Measurements from ENCODE around the gene GLDN. TPM values are rescaled to one million over a fixed set of nuclear protein-coding genes. Genes with fewer than 3 reads are reported as not detected.

GLDN gene
- polyA plus RNA-seq, 1 donor from 2014 or later = 0.58 TPM

GRCh38 chr15:51332206-51333147 is 9.0 kb upstream of the GLDN start:
- H3K9ac ChIP-seq (ENCODE audit: low read length) = no peak overlapping the region
- no peak overlapping the region for H3K27ac ChIP-seq (ENCODE audit: low read length)
- H3K36me3 ChIP-seq (ENCODE audit: insufficient read depth, low read length) = no peaks in the 10 kb centered on the region
- no peak overlapping the region for H3K4me2 ChIP-seq (ENCODE audit: low read length)
- no peak overlapping the region for H2AFZ ChIP-seq (ENCODE audit: low read depth, low read length)
- no peaks in the 10 kb centered on the region for H3F3A ChIP-seq (ENCODE audit: insufficient read depth, low read length, poor library complexity, severe bottlenecking)
- H4K20me1 ChIP-seq (ENCODE audit: insufficient read depth) = no peaks in the 10 kb centered on the region
- no peaks in the 10 kb centered on the region for H3K79me2 ChIP-seq (replicated peaks; ENCODE audit: insufficient read depth, low read length)
- no peak for TF ChIP-seq EP300 (conservative IDR thresholded peaks at IDR 0.05; ENCODE audit: poor library complexity, severe bottlenecking)
- TF ChIP-seq REST (IDR thresholded peaks at IDR 0.05; ENCODE audit: borderline replicate concordance) = no peak
- TF ChIP-seq CTCF (IDR thresholded peaks at IDR 0.05; ENCODE audit: poor library complexity, severe bottlenecking) = no peak
- TF ChIP-seq MXI1 (conservative IDR thresholded peaks at IDR 0.05; ENCODE audit: poor library complexity, severe bottlenecking) = no peak
- TF ChIP-seq RAD21 (conservative IDR thresholded peaks at IDR 0.05) = no peak
- TF ChIP-seq TAF1 (IDR thresholded peaks at IDR 0.05; ENCODE audit: low read depth) = no peak
- no peak for TF ChIP-seq EZH2 (IDR thresholded peaks at IDR 0.05; ENCODE audit: borderline replicate concordance, insufficient read depth, low read length, poor library complexity, severe bottlenecking)
- no peak for TF ChIP-seq POLR2AphosphoS5 (IDR thresholded peaks at IDR 0.05)
- no peak for TF ChIP-seq SMC3 (conservative IDR thresholded peaks at IDR 0.05; ENCODE audit: poor library complexity)
- H3K9me3 ChIP-seq (ENCODE audit: low read length) = no peaks in the 10 kb centered on the region
- no peaks in the 10 kb centered on the region for H3K27me3 ChIP-seq (ENCODE audit: insufficient read depth, low read depth, low read length)
- no peaks in the 10 kb centered on the region for H3K9me2 ChIP-seq (ENCODE audit: insufficient read depth, low read length)
- H3K4me3 ChIP-seq (ENCODE audit: low read length) = no peak overlapping the region

- Histone ChIP-seq H3K27ac (ENCODE audit: low read length) (no peak overlapping the region), H2AFZ (ENCODE audit: low read depth, low read length) (no peak overlapping the region), H3F3A (ENCODE audit: insufficient read depth, low read length, poor library complexity, severe bottlenecking) (no peaks in the 10 kb centered on the region), H3K4me3 (ENCODE audit: low read length) (no peak overlapping the region), H3K36me3 (ENCODE audit: insufficient read depth, low read length) (no peaks in the 10 kb centered on the region), H3K4me2 (ENCODE audit: low read length) (no peak overlapping the region), H3K9ac (ENCODE audit: low read length) (no peak overlapping the region), H4K20me1 (ENCODE audit: insufficient read depth) (no peaks in the 10 kb centered on the region), H3K9me3 (ENCODE audit: low read length) (no peaks in the 10 kb centered on the region), H3K9me2 (ENCODE audit: insufficient read depth, low read length) (no peaks in the 10 kb centered on the region), H3K79me2 (replicated peaks; ENCODE audit: insufficient read depth, low read length) (no peaks in the 10 kb centered on the region), H3K27me3 (ENCODE audit: insufficient read depth, low read depth, low read length) (no peaks in the 10 kb centered on the region)
- TF ChIP-seq EZH2 (IDR thresholded peaks at IDR 0.05; ENCODE audit: borderline replicate concordance, insufficient read depth, low read length, poor library complexity, severe bottlenecking) = no peak
- no peak for TF ChIP-seq CTCF (IDR thresholded peaks at IDR 0.05; ENCODE audit: poor library complexity, severe bottlenecking)
- TF ChIP-seq POLR2AphosphoS5 (IDR thresholded peaks at IDR 0.05) = no peak
These were observed 7.9 kb upstream of the GLDN start for GRCh38 chr15:51333571-51333970.

Measured in neural cell (in vitro differentiated cells).